Measurements from ENCODE around the gene TGFB1.
A peak's percentile ranks its signal among the peaks of the same experiment; 100 is the strongest.
"Not testable (repeated sequence)": the region's sequence is repeated elsewhere in the genome, so short reads cannot be mapped to it uniquely, and the experiment has no call there.

The TGFB1 gene

GRCh38 chr19:41367848-41368301, 14.2 kb upstream of the TGFB1 start:
- DNase-seq, result peak; percentile 89

- DNase-seq, result no peak
Observed at GRCh38 chr19:41366089-41366488, 12.4 kb upstream of the TGFB1 start.

GRCh38 chr19:41364524-41365391, 11.0 kb upstream of the TGFB1 start:
- peak; percentile 63 for DNase-seq

- peak; percentile 92 for DNase-seq
Observed at GRCh38 chr19:41363753-41364523, 10.2 kb upstream of the TGFB1 start, which contains the start of gene B9D2. Gene B9D2 (minus strand): TSS chr19:41364149. CDS start chr19:41363519, 630 bp downstream.

GRCh38 chr19:41363371-41363752, 9.6 kb upstream of the TGFB1 start:
- no peak for DNase-seq

- no peak for DNase-seq
Observed at GRCh38 chr19:41362143-41362847, 8.6 kb upstream of the TGFB1 start.

GRCh38 chr19:41359741-41360140, 6.0 kb upstream of the TGFB1 start:
- DNase-seq, result no peak

- DNase-seq, result no peak
Observed at GRCh38 chr19:41357746-41358145, 4.0 kb upstream of the TGFB1 start.

GRCh38 chr19:41356984-41357739, 3.4 kb upstream of the TGFB1 start:
- no peak for DNase-seq

GRCh38 chr19:41355802-41356201, 2.1 kb upstream of the TGFB1 start:
- DNase-seq, result no peak

GRCh38 chr19:41355035-41355434, 1.3 kb upstream of the TGFB1 start:
- no peak for DNase-seq

GRCh38 chr19:41354343-41354953, 726 bp upstream of the TGFB1 start:
- DNase-seq, result no peak

- peak; percentile 56 for DNase-seq
Observed at GRCh38 chr19:41352609-41353465, 885 bp downstream of the TGFB1 start.

GRCh38 chr19:41352279-41352608, 1.5 kb downstream of the TGFB1 start:
- DNase-seq, result no peak

- peak; percentile 61 for DNase-seq
Observed at GRCh38 chr19:41351339-41352245, 2.1 kb downstream of the TGFB1 start.

- DNase-seq, result peak; percentile 37
Observed at GRCh38 chr19:41350735-41351338, 2.9 kb downstream of the TGFB1 start.

- DNase-seq, result not testable (repeated sequence)
Observed at GRCh38 chr19:41346916-41347315, 6.8 kb downstream of the TGFB1 start.

GRCh38 chr19:41344162-41344561, 9.6 kb downstream of the TGFB1 start:
- DNase-seq, result no peak

GRCh38 chr19:41341669-41342490, 11.8 kb downstream of the TGFB1 start:
- peak; percentile 15 for DNase-seq

Data from GF-D8 (cell line).